DOHH2 (cell line): Measurements from ENCODE around the gene FNDC3A.

Source experiments
- EZH2phosphoT487 ChIP-seq: fragments of 200-600 bp; sonication (generic); IDR thresholded peaks from 2 replicates; pipeline ENCODE4 v1.6.1; 2017; ENCODE audit warnings: borderline replicate concordance, mild to moderate bottlenecking, antibody characterized with exemption, low read length, moderate library complexity, mixed read lengths
- TF ChIP-seq, protein P1 (sequence below): fragments of 200-600 bp; sonication (generic); IDR thresholded peaks from one replicate; pipeline ENCODE4 v1.5.1; 2014; ENCODE audit warnings: antibody characterized with exemption, mild to moderate bottlenecking, low read depth, low read length; ENCODE audit not compliant: poor library complexity, severe bottlenecking

DNA sequence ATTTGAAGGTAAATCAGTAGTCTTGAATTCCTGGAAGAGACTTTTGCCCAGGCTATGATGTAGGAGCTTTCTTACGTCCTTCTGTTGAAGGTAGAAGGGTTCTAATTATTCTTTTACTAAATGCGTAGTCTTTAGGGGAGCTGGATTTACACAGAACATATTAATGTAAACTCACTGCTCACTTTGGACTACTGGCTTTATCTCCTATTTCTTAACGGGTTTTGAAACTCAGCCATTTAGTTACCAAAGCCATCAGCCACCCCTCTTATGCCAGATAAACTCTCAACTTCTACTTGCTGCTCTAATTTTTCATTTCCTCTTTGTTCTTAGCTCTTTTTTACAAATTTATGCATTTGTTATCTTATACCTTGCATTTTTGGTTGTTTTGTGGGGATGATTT is 81.5 kb downstream of the FNDC3A start:
- TF ChIP-seq, protein P1, sequence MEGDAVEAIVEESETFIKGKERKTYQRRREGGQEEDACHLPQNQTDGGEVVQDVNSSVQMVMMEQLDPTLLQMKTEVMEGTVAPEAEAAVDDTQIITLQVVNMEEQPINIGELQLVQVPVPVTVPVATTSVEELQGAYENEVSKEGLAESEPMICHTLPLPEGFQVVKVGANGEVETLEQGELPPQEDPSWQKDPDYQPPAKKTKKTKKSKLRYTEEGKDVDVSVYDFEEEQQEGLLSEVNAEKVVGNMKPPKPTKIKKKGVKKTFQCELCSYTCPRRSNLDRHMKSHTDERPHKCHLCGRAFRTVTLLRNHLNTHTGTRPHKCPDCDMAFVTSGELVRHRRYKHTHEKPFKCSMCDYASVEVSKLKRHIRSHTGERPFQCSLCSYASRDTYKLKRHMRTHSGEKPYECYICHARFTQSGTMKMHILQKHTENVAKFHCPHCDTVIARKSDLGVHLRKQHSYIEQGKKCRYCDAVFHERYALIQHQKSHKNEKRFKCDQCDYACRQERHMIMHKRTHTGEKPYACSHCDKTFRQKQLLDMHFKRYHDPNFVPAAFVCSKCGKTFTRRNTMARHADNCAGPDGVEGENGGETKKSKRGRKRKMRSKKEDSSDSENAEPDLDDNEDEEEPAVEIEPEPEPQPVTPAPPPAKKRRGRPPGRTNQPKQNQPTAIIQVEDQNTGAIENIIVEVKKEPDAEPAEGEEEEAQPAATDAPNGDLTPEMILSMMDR = no peak
- no peak for TF ChIP-seq EZH2phosphoT487
